ENCODE results near the gene AK8. TPM values are rescaled to one million over a fixed set of nuclear protein-coding genes. Genes with fewer than 3 reads are reported as not detected.

Gene AK8
- total and polyA plus RNA-seq, 4 donors = 0.07 to 0.26 (median 0.11) TPM

GRCh38 chr9:132784286-132784830 is 93.7 kb downstream of the AK8 start:
- TF ChIP-seq EGR1 (IDR thresholded peaks at IDR 0.05; ENCODE audit: low read depth in 2 of 2) (no peak), HNF4A (conservative IDR thresholded peaks at IDR 0.05) (no peak), REST (IDR thresholded peaks at IDR 0.05) (no peak), YY1 (IDR thresholded peaks at IDR 0.05) (no peak), MAX (IDR thresholded peaks at IDR 0.05) (no peak), ZBTB33 (IDR thresholded peaks at IDR 0.05) (no peak), RAD21 (IDR thresholded peaks at IDR 0.05) (no peak), JUND (IDR thresholded peaks at IDR 0.05) (no peak), FOXA1 (IDR thresholded peaks at IDR 0.05) (no peak), RXRA (IDR thresholded peaks at IDR 0.05) (no peak), CTCF (IDR thresholded peaks at IDR 0.05; ENCODE audit: low read depth, low read length, missing input control) (no peak), NR2F2 (IDR thresholded peaks at IDR 0.05) (no peak)
- Histone ChIP-seq H3K36me3 (ENCODE audit: control insufficient read depth in 4 of 4, insufficient read depth in 3 of 4, low read depth in 1 of 4, low read length in 3 of 4) (no peaks in the 10 kb centered on the region), H3K27ac (ENCODE audit: low read depth in 1 of 2, low read length in 2 of 2) (no peak overlapping the region), H3K4me1 (ENCODE audit: control insufficient read depth in 4 of 4, insufficient read depth in 4 of 4, low read length in 3 of 4) (no peaks in the 10 kb centered on the region), H3K9me3 (ENCODE audit: control insufficient read depth in 4 of 4, low read length in 3 of 4) (peaks cover 0 to 5% (median 0%) of the 10 kb centered on the region in 4 donors), H3K9ac (ENCODE audit: low read depth in 1 of 2, low read length in 2 of 2) (no peak overlapping the region), H3K4me3 (ENCODE audit: low read depth in 1 of 3, low read length in 3 of 3) (no peak overlapping the region), H3K27me3 (ENCODE audit: control insufficient read depth in 4 of 4, insufficient read depth in 4 of 4, low read length in 3 of 4) (peaks cover 0 to 4% (median 1%) of the 10 kb centered on the region in 4 donors)
- no peak for DNase-seq (ENCODE audit: low spot score)
- 90% methylated on average over 4 of the region's 4 CpGs for WGBS

- Histone ChIP-seq H3K9ac (ENCODE audit: low read depth in 1 of 2, low read length in 2 of 2) (no peak overlapping the region), H3K4me3 (ENCODE audit: low read depth in 1 of 3, low read length in 3 of 3) (no peak overlapping the region), H3K27me3 (ENCODE audit: control insufficient read depth in 4 of 4, insufficient read depth in 4 of 4, low read length in 3 of 4) (peaks cover 0 to 4% (median 1%) of the 10 kb centered on the region in 4 donors), H3K4me1 (ENCODE audit: control insufficient read depth in 4 of 4, insufficient read depth in 4 of 4, low read length in 3 of 4) (no peaks in the 10 kb centered on the region), H3K27ac (ENCODE audit: low read depth in 1 of 2, low read length in 2 of 2) (no peak overlapping the region), H3K36me3 (ENCODE audit: control insufficient read depth in 4 of 4, insufficient read depth in 3 of 4, low read depth in 1 of 4, low read length in 3 of 4) (no peaks in the 10 kb centered on the region), H3K9me3 (ENCODE audit: control insufficient read depth in 4 of 4, low read length in 3 of 4) (no peaks in the 10 kb centered on the region)
- 57% methylated on average over 4 of the region's 4 CpGs for WGBS
- no peak for TF ChIP-seq ATF3 (IDR thresholded peaks at IDR 0.05)
- TF ChIP-seq REST (IDR thresholded peaks at IDR 0.05) = no peak
- no peak for TF ChIP-seq EGR1 (IDR thresholded peaks at IDR 0.05; ENCODE audit: low read depth in 2 of 2)
- no peak for TF ChIP-seq HNF4G (IDR thresholded peaks at IDR 0.05)
- DNase-seq (ENCODE audit: low spot score) = no peak
These were observed 95.1 kb downstream of the AK8 start for GRCh38 chr9:132783006-132783405.
